ENCODE results near the gene NKD2. TPM values are rescaled to one million over a fixed set of nuclear protein-coding genes. Genes with fewer than 3 reads are reported as not detected.

The NKD2 gene
- total RNA-seq, 1 donor from 2014 or later = 0.41 TPM

DNA sequence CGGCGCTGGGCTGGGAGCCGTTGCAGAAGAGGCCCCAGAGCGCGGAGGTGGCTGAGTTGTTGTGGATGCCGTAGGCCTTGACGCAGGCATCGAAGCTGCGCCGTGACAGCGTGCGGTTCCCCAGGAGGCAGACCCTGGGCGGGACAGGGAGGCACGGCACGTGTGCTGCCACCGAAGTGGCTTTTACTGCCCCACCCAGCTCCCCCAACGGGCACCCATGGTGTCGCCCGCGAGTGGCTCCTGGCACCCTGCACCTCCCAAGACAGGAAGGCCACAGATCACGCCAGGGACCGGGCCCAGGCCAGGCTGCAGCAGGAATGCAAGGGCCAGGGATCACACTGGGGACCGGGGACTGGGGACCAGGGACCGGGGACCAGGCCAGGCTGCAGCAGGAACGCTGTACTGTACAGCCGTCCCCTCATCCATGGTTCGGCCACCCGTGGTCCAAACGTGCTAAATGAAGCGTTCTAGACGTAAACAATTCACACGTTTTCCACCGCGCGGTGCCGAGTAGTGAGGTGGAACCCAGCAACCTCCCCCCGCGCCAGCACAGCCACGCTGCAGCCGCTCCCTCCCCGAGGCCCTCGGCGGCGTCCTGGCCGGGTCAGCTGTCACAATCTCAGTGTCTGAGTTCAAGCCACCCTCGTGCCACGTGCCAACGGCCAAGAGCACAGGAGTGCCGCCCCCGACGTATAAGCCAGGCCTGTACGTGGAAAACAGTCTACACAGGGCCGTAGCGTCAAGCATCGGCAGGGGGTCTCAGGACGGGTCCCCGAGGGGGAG lies 75.4 kb downstream of the NKD2 start:
- Histone ChIP-seq H3K9ac (ENCODE audit: low read length) (no peak overlapping the region), H3K27me3 (ENCODE audit: insufficient read depth, low read length) (no peaks in the 10 kb centered on the region), H3K4me2 (ENCODE audit: low read length) (no peak overlapping the region), H2AFZ (ENCODE audit: low read depth, low read length) (no peak overlapping the region), H3K9me3 (ENCODE audit: insufficient read depth, low read depth, low read length) (no peaks in the 10 kb centered on the region), H3K4me1 (ENCODE audit: insufficient read depth, low read length) (no peaks in the 10 kb centered on the region), H3K79me2 (ENCODE audit: insufficient read depth, low read length) (no peaks in the 10 kb centered on the region), H3K27ac (ENCODE audit: low read depth, low read length) (no peak overlapping the region), H3K4me3 (ENCODE audit: insufficient read depth, low read depth, low read length) (no peak overlapping the region), H3K36me3 (ENCODE audit: insufficient read depth, low read length) (no peaks in the 10 kb centered on the region), H4K20me1 (ENCODE audit: insufficient read depth, low read length) (no peaks in the 10 kb centered on the region)
- Mint-ChIP-seq H3K27ac (ENCODE audit: unreplicated experiment) (no peak overlapping the region), H3K27me3 (ENCODE audit: low read depth, unreplicated experiment) (no peaks in the 10 kb centered on the region), H3K36me3 (ENCODE audit: low read depth, unreplicated experiment) (peaks cover 6% of the 10 kb centered on the region), H3K9me3 (ENCODE audit: unreplicated experiment) (no peaks in the 10 kb centered on the region), H3K4me1 (ENCODE audit: low read depth, unreplicated experiment) (peaks cover 2% of the 10 kb centered on the region), H3K4me3 (ENCODE audit: unreplicated experiment) (no peak overlapping the region)
- FAIRE-seq = no peak
- no peak for DNase-seq (ENCODE audit: low read depth)
- TF ChIP-seq, protein P1, sequence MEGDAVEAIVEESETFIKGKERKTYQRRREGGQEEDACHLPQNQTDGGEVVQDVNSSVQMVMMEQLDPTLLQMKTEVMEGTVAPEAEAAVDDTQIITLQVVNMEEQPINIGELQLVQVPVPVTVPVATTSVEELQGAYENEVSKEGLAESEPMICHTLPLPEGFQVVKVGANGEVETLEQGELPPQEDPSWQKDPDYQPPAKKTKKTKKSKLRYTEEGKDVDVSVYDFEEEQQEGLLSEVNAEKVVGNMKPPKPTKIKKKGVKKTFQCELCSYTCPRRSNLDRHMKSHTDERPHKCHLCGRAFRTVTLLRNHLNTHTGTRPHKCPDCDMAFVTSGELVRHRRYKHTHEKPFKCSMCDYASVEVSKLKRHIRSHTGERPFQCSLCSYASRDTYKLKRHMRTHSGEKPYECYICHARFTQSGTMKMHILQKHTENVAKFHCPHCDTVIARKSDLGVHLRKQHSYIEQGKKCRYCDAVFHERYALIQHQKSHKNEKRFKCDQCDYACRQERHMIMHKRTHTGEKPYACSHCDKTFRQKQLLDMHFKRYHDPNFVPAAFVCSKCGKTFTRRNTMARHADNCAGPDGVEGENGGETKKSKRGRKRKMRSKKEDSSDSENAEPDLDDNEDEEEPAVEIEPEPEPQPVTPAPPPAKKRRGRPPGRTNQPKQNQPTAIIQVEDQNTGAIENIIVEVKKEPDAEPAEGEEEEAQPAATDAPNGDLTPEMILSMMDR (IDR thresholded peaks at IDR 0.05; ENCODE audit: insufficient read depth, low read depth, low read length) = no peak

DNA sequence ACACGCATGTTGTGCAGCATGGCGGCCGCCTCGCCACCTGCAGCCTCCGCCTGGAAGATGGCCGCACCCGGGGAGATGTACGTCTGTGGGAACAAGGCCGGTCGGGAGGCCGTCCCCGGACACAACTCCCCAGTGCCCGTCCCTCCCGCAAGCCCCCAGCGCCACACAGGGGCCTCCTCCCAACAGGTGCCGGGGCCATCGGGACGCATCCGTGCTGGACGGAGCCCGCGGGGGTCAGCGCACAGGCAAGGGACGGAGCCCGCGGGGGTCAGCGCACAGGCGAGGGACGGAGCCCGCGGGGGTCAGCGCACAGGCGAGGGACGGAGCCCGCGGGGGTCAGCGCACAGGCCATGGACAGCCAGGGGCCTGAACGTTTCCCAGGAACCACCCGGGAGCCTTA lies 76.8 kb downstream of the NKD2 start:
- DNase-seq (ENCODE audit: low read depth) = no peak
- Histone ChIP-seq H3K79me2 (ENCODE audit: insufficient read depth, low read length) (no peaks in the 10 kb centered on the region), H4K20me1 (ENCODE audit: insufficient read depth, low read length) (no peaks in the 10 kb centered on the region), H3K27ac (ENCODE audit: low read depth, low read length) (no peak overlapping the region), H2AFZ (ENCODE audit: low read depth, low read length) (no peak overlapping the region), H3K4me1 (ENCODE audit: insufficient read depth, low read length) (no peaks in the 10 kb centered on the region), H3K4me2 (ENCODE audit: low read length) (no peak overlapping the region), H3K4me3 (ENCODE audit: insufficient read depth, low read depth, low read length) (no peak overlapping the region), H3K36me3 (ENCODE audit: insufficient read depth, low read length) (no peaks in the 10 kb centered on the region), H3K27me3 (ENCODE audit: insufficient read depth, low read length) (no peaks in the 10 kb centered on the region), H3K9me3 (ENCODE audit: insufficient read depth, low read depth, low read length) (no peaks in the 10 kb centered on the region), H3K9ac (ENCODE audit: low read length) (no peak overlapping the region)
- FAIRE-seq = no peak
- peaks cover 4% of the 10 kb centered on the region for H3K27me3 Mint-ChIP-seq (ENCODE audit: low read depth, unreplicated experiment)
- peaks cover 2% of the 10 kb centered on the region for H3K4me1 Mint-ChIP-seq (ENCODE audit: low read depth, unreplicated experiment)
- TF ChIP-seq, protein P1 (IDR thresholded peaks at IDR 0.05; ENCODE audit: insufficient read depth, low read depth, low read length) = no peak
- no peak for TF ChIP-seq EZH2 (IDR thresholded peaks at IDR 0.05; ENCODE audit: insufficient read depth, low read length)
- no peak overlapping the region for H3K4me3 Mint-ChIP-seq (ENCODE audit: unreplicated experiment)
- H3K27ac Mint-ChIP-seq (ENCODE audit: unreplicated experiment) = no peak overlapping the region
- H3K9me3 Mint-ChIP-seq (ENCODE audit: unreplicated experiment) = no peaks in the 10 kb centered on the region
- peaks cover 8% of the 10 kb centered on the region for H3K36me3 Mint-ChIP-seq (ENCODE audit: low read depth, unreplicated experiment)

DNA sequence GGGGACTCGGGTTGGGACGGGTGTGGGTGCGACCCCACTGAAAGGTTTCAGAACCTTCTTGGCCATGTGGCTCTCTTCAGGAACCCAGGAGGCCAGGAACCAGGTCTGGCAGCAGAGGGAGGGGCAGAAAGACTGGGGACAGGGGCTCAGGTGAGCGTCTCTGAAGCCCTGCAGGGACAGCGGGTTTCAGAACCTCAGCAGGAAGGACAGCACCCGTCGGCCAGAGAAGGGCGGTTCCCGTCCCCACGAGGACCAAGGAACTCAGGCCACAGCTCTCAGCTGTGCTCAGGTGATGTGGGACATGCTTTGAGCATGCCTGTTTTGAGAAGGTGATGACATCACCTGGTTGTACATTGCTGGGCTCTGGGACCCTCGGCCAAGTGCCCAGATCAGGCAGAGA lies 77.5 kb downstream of the NKD2 start:
- no peak overlapping the region for H2AFZ ChIP-seq (ENCODE audit: low read depth, low read length)
- DNase-seq (ENCODE audit: low read depth) (no peak), FAIRE-seq (no peak)
- H3K36me3 Mint-ChIP-seq (ENCODE audit: low read depth, unreplicated experiment) = peaks cover 10% of the 10 kb centered on the region
- H3K4me1 Mint-ChIP-seq (ENCODE audit: low read depth, unreplicated experiment) = no peaks in the 10 kb centered on the region
- H3K9ac ChIP-seq (ENCODE audit: low read length) = no peak overlapping the region
- peaks cover 4% of the 10 kb centered on the region for H3K27me3 Mint-ChIP-seq (ENCODE audit: low read depth, unreplicated experiment)
- no peaks in the 10 kb centered on the region for H3K9me3 ChIP-seq (ENCODE audit: insufficient read depth, low read depth, low read length)
- H3K9me3 Mint-ChIP-seq (ENCODE audit: unreplicated experiment) = no peaks in the 10 kb centered on the region
- no peaks in the 10 kb centered on the region for H4K20me1 ChIP-seq (ENCODE audit: insufficient read depth, low read length)
- TF ChIP-seq, protein P1 (IDR thresholded peaks at IDR 0.05; ENCODE audit: insufficient read depth, low read depth, low read length) = no peak
- TF ChIP-seq EZH2 (IDR thresholded peaks at IDR 0.05; ENCODE audit: insufficient read depth, low read length) = no peak
- no peak overlapping the region for H3K27ac Mint-ChIP-seq (ENCODE audit: unreplicated experiment)
- H3K4me1 ChIP-seq (ENCODE audit: insufficient read depth, low read length) = no peaks in the 10 kb centered on the region
- H3K4me3 Mint-ChIP-seq (ENCODE audit: unreplicated experiment) = no peak overlapping the region
- H3K4me2 ChIP-seq (ENCODE audit: low read length) = no peak overlapping the region
- no peaks in the 10 kb centered on the region for H3K27me3 ChIP-seq (ENCODE audit: insufficient read depth, low read length)
- H3K36me3 ChIP-seq (ENCODE audit: insufficient read depth, low read length) = no peaks in the 10 kb centered on the region
- no peak overlapping the region for H3K27ac ChIP-seq (ENCODE audit: low read depth, low read length)
- no peaks in the 10 kb centered on the region for H3K79me2 ChIP-seq (ENCODE audit: insufficient read depth, low read length)
- no peak overlapping the region for H3K4me3 ChIP-seq (ENCODE audit: insufficient read depth, low read depth, low read length)

All from astrocyte (in vitro differentiated cells and primary cell).